Large intestine (tissue), 3 donors: ENCODE data around the gene THAP7. TPM values are rescaled to one million over a fixed set of nuclear protein-coding genes. Genes with fewer than 3 reads are reported as not detected.

Experiments
- DNase-seq, 2 donors: peaks; one replicate each; pipeline versions ENCODE4 v3.0.0 to v3.0.0-alpha.2; 2013
- H3K27ac ChIP-seq: one replicate; pipeline ENCODE4 v1.5.1; 2013; ENCODE audit warnings: low read length
- H3K27me3 ChIP-seq: 2 replicates; pipeline ENCODE4 v1.6.1; 2013; ENCODE audit warnings: low read length; ENCODE audit not compliant: control insufficient read depth, insufficient read depth
- H3K36me3 ChIP-seq: 2 replicates; pipeline ENCODE4 v1.6.1; 2013; ENCODE audit warnings: low read length; ENCODE audit not compliant: control insufficient read depth, insufficient read depth
- H3K4me1 ChIP-seq: one replicate; pipeline ENCODE4 v1.6.1; 2013; ENCODE audit warnings: low read length; ENCODE audit not compliant: control insufficient read depth, insufficient read depth
- H3K4me3 ChIP-seq: one replicate; pipeline ENCODE4 v1.5.1; 2013; ENCODE audit warnings: low read length
- H3K9me3 ChIP-seq: one replicate; pipeline ENCODE4 v1.6.1; 2013; ENCODE audit warnings: mild to moderate bottlenecking, low read depth, low read length, moderate library complexity; ENCODE audit not compliant: control insufficient read depth
- WGBS: methylation state at CpG from one replicate; pipeline ENCODE4 v1.1.5; 2013; ENCODE audit warnings: low lambda C conversion rate; ENCODE audit not compliant: insufficient coverage; 5-methylcytosine and 5-hydroxymethylcytosine counted together
- polyA plus RNA-seq: library from polyadenylated mRNA; unstranded; fragments of 120-200 nt; gene quantifications from one replicate; pipeline ENCODE4 v1.2.1, GENCODE V29; 2013

The THAP7 gene
- polyA plus RNA-seq, 1 donor: 27.0 TPM

DNA sequence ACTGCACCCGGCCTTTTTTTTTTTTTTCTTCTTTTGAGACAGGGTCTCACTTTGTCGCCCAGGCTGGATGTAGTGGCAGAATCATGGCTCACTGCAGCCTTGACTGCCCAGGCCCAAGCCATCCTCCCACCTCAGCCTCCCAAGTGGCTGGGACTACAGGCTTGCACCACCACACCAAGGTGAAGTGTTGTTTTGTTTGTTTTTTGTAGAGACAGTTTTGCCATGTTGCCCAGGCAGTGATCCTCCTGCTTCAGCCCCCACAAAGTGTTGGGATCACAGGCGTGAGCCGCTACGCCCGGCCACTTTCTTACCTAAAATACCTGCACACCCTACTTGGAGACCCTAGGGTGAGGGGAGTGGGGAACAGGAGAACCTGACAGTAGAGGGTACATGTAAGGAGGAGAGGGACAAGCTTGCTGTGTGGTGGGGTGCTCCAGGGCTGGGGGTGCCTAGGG, 39.4 kb downstream of the THAP7 start:
- no CpG with 5 or more reads among the region's 6 CpGs for WGBS
- H3K36me3 ChIP-seq: no peaks in the 10 kb centered on the region
- H3K4me3 ChIP-seq: no peak overlapping the region
- peaks cover 3% of the 10 kb centered on the region for H3K9me3 ChIP-seq
- peaks cover 18% of the 10 kb centered on the region for H3K4me1 ChIP-seq
- H3K27ac ChIP-seq: no peak overlapping the region
- DNase-seq: no peak
- H3K27me3 ChIP-seq: peaks cover 10% of the 10 kb centered on the region

GRCh38 chr22:20960609-20961008, 41.3 kb downstream of the THAP7 start:
- DNase-seq: no peak
- Histone ChIP-seq H3K36me3 (no peaks in the 10 kb centered on the region), H3K9me3 (peaks cover 2% of the 10 kb centered on the region), H3K27ac (no peak overlapping the region), H3K4me1 (peaks cover 26% of the 10 kb centered on the region), H3K4me3 (no peak overlapping the region), H3K27me3 (peaks cover 14% of the 10 kb centered on the region)
- no CpG with 5 or more reads among the region's 4 CpGs for WGBS

DNA sequence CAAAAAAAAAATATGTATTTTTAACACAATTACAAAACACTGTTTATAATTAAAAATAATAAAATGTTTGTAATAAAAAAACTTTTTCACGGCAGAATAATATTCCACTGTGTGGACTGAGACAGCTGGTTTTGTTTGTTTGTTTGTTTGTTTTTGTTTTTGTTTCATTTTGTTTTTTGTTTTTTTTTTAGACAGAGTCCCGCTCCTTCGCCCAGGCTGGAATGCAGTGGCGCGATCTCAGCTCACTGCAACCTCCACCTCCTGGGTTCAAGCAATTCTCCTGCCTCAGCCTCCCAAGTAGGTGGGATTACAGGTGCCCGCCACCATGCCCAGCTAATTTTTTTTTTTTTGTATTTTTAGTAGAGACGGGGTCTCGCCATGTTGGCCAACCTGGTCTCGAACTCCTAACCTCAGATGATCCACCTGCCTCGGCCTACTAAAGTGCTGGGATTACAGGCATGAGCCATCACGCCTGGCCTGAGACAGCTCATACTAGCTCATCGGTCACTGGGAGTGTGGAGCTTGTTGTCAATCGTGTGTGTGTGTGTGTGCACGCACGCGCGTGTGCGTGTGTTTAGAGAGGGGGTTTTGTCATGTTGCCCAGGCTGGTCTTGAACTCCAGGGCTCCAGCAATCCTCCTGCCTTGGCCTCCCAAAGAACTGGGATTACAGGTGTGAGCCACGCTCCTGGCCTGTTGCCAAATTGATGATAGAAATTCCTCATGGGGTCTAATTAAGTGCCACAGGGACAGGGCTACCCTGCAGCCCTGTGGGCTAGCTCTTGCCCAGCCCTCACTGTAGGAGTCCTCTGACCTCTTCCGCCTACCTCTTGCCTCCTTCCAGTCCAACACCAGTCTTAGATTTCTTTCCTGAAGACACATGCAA, 42.1 kb downstream of the THAP7 start:
- WGBS: 96% methylated on average over 5 of the region's 20 CpGs
- no peak overlapping the region for H3K27ac ChIP-seq

DNA sequence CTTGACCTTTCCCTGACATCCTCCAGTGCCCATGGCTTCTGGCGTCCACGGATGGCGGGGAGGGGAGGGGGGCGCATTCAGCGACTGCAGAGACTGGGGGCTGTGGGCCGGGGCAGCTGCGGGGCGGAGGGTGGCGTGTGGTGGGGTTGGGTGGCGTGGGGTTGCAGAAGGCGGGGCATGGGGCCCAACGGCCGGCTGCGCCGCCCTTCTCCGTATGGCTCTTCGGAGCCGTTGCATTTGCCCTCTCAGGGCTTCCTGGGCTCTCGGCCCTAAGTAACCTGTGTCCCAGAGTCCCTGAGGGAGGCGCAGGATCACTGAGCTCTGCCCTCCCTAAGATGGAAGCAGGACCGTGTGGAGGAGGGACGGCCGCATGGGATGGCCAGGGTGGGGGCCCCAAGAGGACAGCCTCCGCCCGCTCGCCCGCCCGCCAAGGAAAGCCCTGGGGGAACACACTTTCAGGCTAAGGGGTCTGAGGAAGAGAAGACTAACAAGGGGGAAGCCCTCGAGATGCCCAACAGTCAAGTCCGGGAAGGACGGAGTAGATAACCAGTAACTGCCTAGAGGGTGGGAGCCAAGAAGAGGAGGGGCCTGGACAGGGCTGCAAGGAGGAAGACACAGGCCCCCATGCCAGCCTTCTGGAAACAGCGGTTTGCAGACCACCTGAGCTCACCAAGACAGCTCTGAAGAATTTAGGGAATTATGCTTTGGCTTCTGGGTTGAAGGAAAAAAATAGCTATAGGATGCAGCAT, 44.1 kb downstream of the THAP7 start:
- Histone ChIP-seq H3K4me1 (peaks cover 46% of the 10 kb centered on the region), H3K9me3 (no peaks in the 10 kb centered on the region), H3K4me3 (peak overlapping the region; percentile 92), H3K27ac (peak overlapping the region; percentile 88), H3K36me3 (peaks cover 3% of the 10 kb centered on the region), H3K27me3 (peaks cover 5% of the 10 kb centered on the region)
- peak; percentile 67 to 79 for DNase-seq
- WGBS: no CpG with 5 or more reads among the region's 32 CpGs

More for the DNA sequence above, 42.1 kb downstream of the THAP7 start:
- Histone ChIP-seq H3K36me3 (no peaks in the 10 kb centered on the region), H3K27me3 (peaks cover 11% of the 10 kb centered on the region), H3K9me3 (no peaks in the 10 kb centered on the region), H3K4me1 (peaks cover 33% of the 10 kb centered on the region), H3K4me3 (no peak overlapping the region)
- no peak for DNase-seq

GRCh38 chr22:20957102-20957682, 44.7 kb downstream of the THAP7 start:
- Histone ChIP-seq H3K9me3 (no peaks in the 10 kb centered on the region), H3K27me3 (peaks cover 5% of the 10 kb centered on the region), H3K4me3 (peak overlapping the region; percentile 92), H3K4me1 (peaks cover 52% of the 10 kb centered on the region), H3K27ac (peak overlapping the region; percentile 88), H3K36me3 (peaks cover 9% of the 10 kb centered on the region)
- WGBS: no CpG with 5 or more reads among the region's 59 CpGs
- DNase-seq: peak in 1 of 2 donors; percentile 61

- H3K27me3 ChIP-seq: peaks cover 5% of the 10 kb centered on the region
- WGBS: no CpG with 5 or more reads among the region's 27 CpGs
- DNase-seq: peak; percentile 89 to 94
- peaks cover 55% of the 10 kb centered on the region for H3K4me1 ChIP-seq
- H3K36me3 ChIP-seq: peaks cover 9% of the 10 kb centered on the region
- H3K27ac ChIP-seq: peak overlapping the region; percentile 88
- no peaks in the 10 kb centered on the region for H3K9me3 ChIP-seq
- peak overlapping the region; percentile 92 for H3K4me3 ChIP-seq
These were observed 45.4 kb downstream of the THAP7 start for GRCh38 chr22:20956258-20957101.

DNA sequence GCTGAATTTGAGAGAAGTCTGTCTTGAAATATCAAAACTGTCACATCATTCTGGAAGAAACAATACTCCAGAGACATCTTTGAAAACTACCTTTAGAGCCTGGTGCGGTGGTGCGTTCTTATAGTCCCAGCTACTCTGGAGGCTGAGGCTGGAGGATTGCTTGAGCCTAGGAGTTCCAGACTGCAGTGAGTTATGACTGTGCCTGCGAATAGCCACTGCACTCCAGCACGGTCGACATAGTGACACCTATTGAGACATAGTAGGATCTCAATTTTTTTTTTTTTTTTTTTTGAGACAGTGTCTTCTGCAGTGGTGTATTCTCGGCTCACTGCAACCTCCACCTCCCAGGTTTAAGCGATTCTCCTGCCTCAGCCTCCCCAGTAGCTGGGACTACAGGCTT, 46.4 kb downstream of the THAP7 start:
- no peak for DNase-seq
- H3K9me3 ChIP-seq: no peaks in the 10 kb centered on the region
- H3K27me3 ChIP-seq: peaks cover 5% of the 10 kb centered on the region
- peak overlapping the region; percentile 88 for H3K27ac ChIP-seq
- peaks cover 61% of the 10 kb centered on the region for H3K4me1 ChIP-seq
- H3K36me3 ChIP-seq: peaks cover 9% of the 10 kb centered on the region
- H3K4me3 ChIP-seq: no peak overlapping the region
- no CpG with 5 or more reads among the region's 7 CpGs for WGBS

DNA sequence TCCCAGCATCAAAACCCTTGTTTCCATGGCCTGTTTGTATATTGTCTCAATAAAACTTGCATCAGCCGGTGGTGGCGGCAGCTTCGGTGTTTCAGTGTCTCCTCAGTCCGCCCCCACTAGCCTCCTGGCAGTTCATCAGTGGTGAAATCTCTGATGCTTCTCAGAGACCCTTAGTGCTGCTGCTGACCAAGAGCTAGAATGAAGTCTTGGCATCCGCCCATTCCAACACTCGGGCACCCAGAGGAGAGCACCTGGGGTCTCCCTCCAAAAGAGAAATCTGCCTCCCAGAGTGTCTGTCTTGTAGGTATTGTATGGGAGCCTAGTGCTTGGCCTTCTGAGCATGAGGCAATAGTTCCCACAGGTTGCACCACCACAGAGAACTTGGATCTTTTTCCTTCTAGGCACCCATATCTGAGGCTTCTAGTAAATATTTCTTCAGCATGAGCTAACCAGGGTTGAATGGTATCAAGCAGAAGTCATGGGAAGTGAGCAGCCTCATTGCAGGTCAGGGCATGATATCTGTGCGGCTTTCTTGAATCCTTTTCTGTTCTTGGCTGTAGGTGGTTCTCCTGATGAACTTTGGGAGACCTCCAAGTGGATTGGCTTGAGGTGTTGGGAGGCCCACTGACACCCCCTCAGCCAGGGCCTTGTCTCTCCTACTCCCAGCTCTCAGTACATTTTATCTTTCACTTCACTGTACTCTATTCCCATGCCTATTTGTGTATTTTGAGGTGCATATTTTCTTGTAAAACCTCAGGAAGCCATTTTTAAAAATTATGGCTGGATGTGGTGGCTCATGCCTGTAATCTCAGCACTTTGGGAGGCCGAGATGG, 48.0 kb downstream of the THAP7 start:
- no CpG with 5 or more reads among the region's 8 CpGs for WGBS
- Histone ChIP-seq H3K27me3 (peaks cover 5% of the 10 kb centered on the region), H3K9me3 (no peaks in the 10 kb centered on the region), H3K36me3 (peaks cover 18% of the 10 kb centered on the region), H3K4me3 (no peak overlapping the region), H3K27ac (peak overlapping the region; percentile 92), H3K4me1 (peaks cover 77% of the 10 kb centered on the region)
- DNase-seq: peak; percentile 88 to 90

DNA sequence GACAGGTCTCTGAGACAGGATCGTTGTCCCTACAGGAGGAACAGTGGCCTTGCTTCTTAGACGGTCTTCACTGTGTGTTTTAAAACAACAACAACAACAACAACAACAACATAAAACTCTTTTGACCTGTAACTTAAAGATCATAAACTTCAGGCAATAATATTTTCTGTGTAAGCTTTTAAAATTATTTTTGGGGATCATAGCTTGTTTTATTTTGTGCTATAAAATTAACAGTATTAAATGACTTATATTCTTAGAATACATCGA, 48.6 kb downstream of the THAP7 start:
- no peak for DNase-seq
- H3K9me3 ChIP-seq: no peaks in the 10 kb centered on the region
- H3K27me3 ChIP-seq: peaks cover 5% of the 10 kb centered on the region
- H3K4me3 ChIP-seq: no peak overlapping the region
- H3K36me3 ChIP-seq: peaks cover 18% of the 10 kb centered on the region
- H3K27ac ChIP-seq: peak overlapping the region; percentile 92
- peaks cover 75% of the 10 kb centered on the region for H3K4me1 ChIP-seq
- WGBS: no CpG with 5 or more reads among the region's 3 CpGs
